SJSA1 (cell line): ENCODE measurements around the gene PAN3. TPM values are rescaled to one million over a fixed set of nuclear protein-coding genes. Genes with fewer than 3 reads are reported as not detected.
"Not testable (repeated sequence)": the region's sequence is repeated elsewhere in the genome, so short reads cannot be mapped to it uniquely, and the experiment has no call there.

Experiments used
- DNase-seq, 2 experiments: peaks; one replicate each; pipeline ENCODE4 v3.0.0-alpha.2; 2015 to 2020; ENCODE audit warnings: low spot score in 2 of 2, low read depth in 1 of 2
- H3K27ac ChIP-seq: fragments of 250-450 bp; sonication (Bioruptor Pico); 2 replicates; pipeline ENCODE4 v1.5.1; 2020; ENCODE audit warnings: mild to moderate bottlenecking, moderate library complexity
- H3K27me3 ChIP-seq: fragments of 250-450 bp; sonication (Bioruptor Pico); replicated peaks from 2 replicates; pipeline ENCODE4 v1.5.1; 2020; ENCODE audit warnings: mild to moderate bottlenecking, moderate library complexity
- H3K36me3 ChIP-seq: fragments of 250-450 bp; sonication (Bioruptor Pico); 2 replicates; pipeline ENCODE4 v1.5.1; 2020; ENCODE audit warnings: mild to moderate bottlenecking
- H3K4me1 ChIP-seq: fragments of 250-450 bp; sonication (Bioruptor Pico); replicated peaks from 2 replicates; pipeline ENCODE4 v1.6.1; 2021; ENCODE audit warnings: mild to moderate bottlenecking
- H3K4me3 ChIP-seq: fragments of 250-450 bp; sonication (Bioruptor Pico); 2 replicates; pipeline ENCODE4 v1.5.1; 2020; ENCODE audit warnings: mild to moderate bottlenecking
- H3K9me3 ChIP-seq: fragments of 250-450 bp; sonication (Bioruptor Pico); replicated peaks from 2 replicates; pipeline ENCODE4 v1.5.1; 2020; ENCODE audit warnings: mild to moderate bottlenecking
- total RNA-seq: library from RNA; depleted of rRNA; stranded (reverse); fragments of >200 nt; shearing (Covaris generic); gene quantifications from 2 replicates; pipeline ENCODE4 v1.2.3, GENCODE V29; 2014

Gene PAN3
- total RNA-seq, 1 experiment from 2014 or later: 8.1 TPM

- DNase-seq: no peak
- Histone ChIP-seq H3K36me3 (no peaks in the 10 kb centered on the region), H3K27ac (no peak overlapping the region), H3K4me3 (no peak overlapping the region), H3K27me3 (no peaks in the 10 kb centered on the region), H3K9me3 (no peaks in the 10 kb centered on the region), H3K4me1 (no peaks in the 10 kb centered on the region)
Observed at GRCh38 chr13:28117689-28118377, 20.5 kb upstream of the PAN3 start.

GRCh38 chr13:28120317-28120716, 18.0 kb upstream of the PAN3 start:
- Histone ChIP-seq H3K9me3 (no peaks in the 10 kb centered on the region), H3K36me3 (no peaks in the 10 kb centered on the region), H3K27ac (no peak overlapping the region), H3K4me3 (no peak overlapping the region), H3K27me3 (no peaks in the 10 kb centered on the region), H3K4me1 (no peaks in the 10 kb centered on the region)
- DNase-seq: no peak

- no peak overlapping the region for H3K27ac ChIP-seq
- DNase-seq: no peak
- H3K27me3 ChIP-seq: no peaks in the 10 kb centered on the region
- no peaks in the 10 kb centered on the region for H3K4me1 ChIP-seq
- H3K9me3 ChIP-seq: no peaks in the 10 kb centered on the region
- H3K36me3 ChIP-seq: no peaks in the 10 kb centered on the region
- H3K4me3 ChIP-seq: no peak overlapping the region
Observed at GRCh38 chr13:28121224-28121623, 17.1 kb upstream of the PAN3 start.

GRCh38 chr13:28128030-28128429, 10.3 kb upstream of the PAN3 start:
- no peak for DNase-seq
- Histone ChIP-seq H3K4me1 (no peaks in the 10 kb centered on the region), H3K36me3 (no peaks in the 10 kb centered on the region), H3K27me3 (no peaks in the 10 kb centered on the region), H3K27ac (no peak overlapping the region), H3K9me3 (no peaks in the 10 kb centered on the region), H3K4me3 (no peak overlapping the region)

- Histone ChIP-seq H3K4me3 (no peak overlapping the region), H3K36me3 (no peaks in the 10 kb centered on the region), H3K27me3 (no peaks in the 10 kb centered on the region), H3K9me3 (no peaks in the 10 kb centered on the region), H3K27ac (no peak overlapping the region), H3K4me1 (no peaks in the 10 kb centered on the region)
- DNase-seq: no peak
Observed at GRCh38 chr13:28128926-28129325, 9.4 kb upstream of the PAN3 start.

GRCh38 chr13:28129911-28130693, 8.2 kb upstream of the PAN3 start:
- Histone ChIP-seq H3K36me3 (no peaks in the 10 kb centered on the region), H3K4me3 (no peak overlapping the region), H3K27me3 (no peaks in the 10 kb centered on the region), H3K9me3 (no peaks in the 10 kb centered on the region), H3K27ac (no peak overlapping the region), H3K4me1 (no peaks in the 10 kb centered on the region)
- DNase-seq: no peak

GRCh38 chr13:28131646-28132045, 6.7 kb upstream of the PAN3 start:
- H3K27ac ChIP-seq: no peak overlapping the region
- H3K9me3 ChIP-seq: no peaks in the 10 kb centered on the region
- no peaks in the 10 kb centered on the region; the same call in 1 of the 2 replicates for H3K36me3 ChIP-seq
- no peaks in the 10 kb centered on the region for H3K4me1 ChIP-seq
- no peak for DNase-seq
- H3K4me3 ChIP-seq: no peak overlapping the region
- H3K27me3 ChIP-seq: no peaks in the 10 kb centered on the region

- DNase-seq: peak in 1 of 2 experiments; percentile 1
- Histone ChIP-seq H3K27ac (peak overlapping the region; percentile 95; the same call in 1 of the 2 replicates), H3K4me3 (peak overlapping the region; percentile 77), H3K36me3 (peaks cover 8% of the 10 kb centered on the region), H3K4me1 (peaks cover 4% of the 10 kb centered on the region; the same call in 1 of the 2 replicates), H3K9me3 (no peaks in the 10 kb centered on the region), H3K27me3 (no peaks in the 10 kb centered on the region)
Observed at GRCh38 chr13:28136916-28137315, 1.4 kb upstream of the PAN3 start.

GRCh38 chr13:28137596-28137995, 749 bp upstream of the PAN3 start:
- Histone ChIP-seq H3K36me3 (peaks cover 8% of the 10 kb centered on the region), H3K9me3 (no peaks in the 10 kb centered on the region), H3K4me1 (peaks cover 4% of the 10 kb centered on the region; the same call in 1 of the 2 replicates), H3K4me3 (peak overlapping the region; percentile 77), H3K27me3 (no peaks in the 10 kb centered on the region), H3K27ac (peak overlapping the region; percentile 95)
- DNase-seq: no peak

- Histone ChIP-seq H3K27ac (peak overlapping the region; percentile 95), H3K4me1 (peaks cover 4% of the 10 kb centered on the region; the same call in 1 of the 2 replicates)
Observed at GRCh38 chr13:28138756-28139470, 568 bp downstream of the PAN3 start.

GRCh38 chr13:28140433-28141125, 2.2 kb downstream of the PAN3 start:
- Histone ChIP-seq H3K27ac (no peak overlapping the region), H3K9me3 (no peaks in the 10 kb centered on the region), H3K36me3 (peaks cover 8% of the 10 kb centered on the region), H3K4me1 (peaks cover 4% of the 10 kb centered on the region; the same call in 1 of the 2 replicates), H3K27me3 (no peaks in the 10 kb centered on the region), H3K4me3 (no peak overlapping the region; the same call in 1 of the 2 replicates)
- DNase-seq: no peak

More at GRCh38 chr13:28138756-28139470, 568 bp downstream of the PAN3 start:
- Histone ChIP-seq H3K36me3 (peaks cover 8% of the 10 kb centered on the region), H3K9me3 (no peaks in the 10 kb centered on the region), H3K4me3 (peak overlapping the region; percentile 77), H3K27me3 (no peaks in the 10 kb centered on the region)
- DNase-seq: peak; percentile 75 to 85

GRCh38 chr13:28141542-28141941, 3.2 kb downstream of the PAN3 start:
- H3K9me3 ChIP-seq, DNase-seq, H3K36me3 ChIP-seq, H3K4me3 ChIP-seq, H3K27me3 ChIP-seq, H3K4me1 ChIP-seq, H3K27ac ChIP-seq: not testable (repeated sequence)

GRCh38 chr13:28145049-28145448, 6.7 kb downstream of the PAN3 start:
- no peak for DNase-seq
- no peak overlapping the region for H3K4me3 ChIP-seq
- no peak overlapping the region for H3K27ac ChIP-seq
- no peaks in the 10 kb centered on the region for H3K27me3 ChIP-seq
- H3K36me3 ChIP-seq: peaks cover 4% of the 10 kb centered on the region; the same call in 1 of the 2 replicates
- H3K4me1 ChIP-seq: no peaks in the 10 kb centered on the region
- H3K9me3 ChIP-seq: no peaks in the 10 kb centered on the region
